Measurements from ENCODE around the gene KIT.
"Not testable (repeated sequence)": the region's sequence is repeated elsewhere in the genome, so short reads cannot be mapped to it uniquely, and the experiment has no call there.

The KIT gene

GRCh38 chr4:54657551-54658251 is at the start of gene KIT:
TSS of gene KIT (plus strand) at chr4:54657957. CDS start at chr4:54658015, 58 bp downstream.
- no peak for DNase-seq (ENCODE audit: low read depth in 2 of 2)

GRCh38 chr4:54609310-54609709 is 48.4 kb upstream of the KIT start:
- no peak for DNase-seq (ENCODE audit: low read depth in 2 of 2)

- no peak for DNase-seq (ENCODE audit: low read depth in 2 of 2)
Measured at GRCh38 chr4:54614149-54614548, 43.6 kb upstream of the KIT start.

GRCh38 chr4:54620773-54621172 is 37.0 kb upstream of the KIT start:
- no peak for DNase-seq (ENCODE audit: low read depth in 2 of 2)

GRCh38 chr4:54625391-54625790 is 32.4 kb upstream of the KIT start:
- no peak for DNase-seq (ENCODE audit: low read depth in 2 of 2)

GRCh38 chr4:54626113-54626512 is 31.6 kb upstream of the KIT start:
- no peak for DNase-seq (ENCODE audit: low read depth in 2 of 2)

GRCh38 chr4:54632537-54632936 is 25.2 kb upstream of the KIT start:
- DNase-seq (ENCODE audit: low read depth in 2 of 2), result no peak

GRCh38 chr4:54633102-54633740 is 24.5 kb upstream of the KIT start:
- not testable (repeated sequence) for DNase-seq (ENCODE audit: low read depth in 2 of 2)

- no peak for DNase-seq (ENCODE audit: low read depth in 2 of 2)
Measured at GRCh38 chr4:54635318-54635717, 22.4 kb upstream of the KIT start.

- DNase-seq (ENCODE audit: low read depth in 2 of 2), result no peak
Measured at GRCh38 chr4:54637325-54637724, 20.4 kb upstream of the KIT start.

GRCh38 chr4:54641101-54641500 is 16.7 kb upstream of the KIT start:
- DNase-seq (ENCODE audit: low read depth in 2 of 2), result not testable (repeated sequence)

- DNase-seq (ENCODE audit: low read depth in 2 of 2), result no peak
Measured at GRCh38 chr4:54643172-54643571, 14.6 kb upstream of the KIT start.

- no peak for DNase-seq (ENCODE audit: low read depth in 2 of 2)
Measured at GRCh38 chr4:54643958-54644751, 13.6 kb upstream of the KIT start.

- no peak for DNase-seq (ENCODE audit: low read depth in 2 of 2)
Measured at GRCh38 chr4:54645830-54646229, 11.9 kb upstream of the KIT start.

- no peak for DNase-seq (ENCODE audit: low read depth in 2 of 2)
Measured at GRCh38 chr4:54647070-54647469, 10.7 kb upstream of the KIT start.

- DNase-seq (ENCODE audit: low read depth in 2 of 2), result no peak
Measured at GRCh38 chr4:54651050-54651449, 6.7 kb upstream of the KIT start.

- no peak for DNase-seq (ENCODE audit: low read depth in 2 of 2)
Measured at GRCh38 chr4:54654753-54655152, 3.0 kb upstream of the KIT start.

- no peak for DNase-seq (ENCODE audit: low read depth in 2 of 2)
Measured at GRCh38 chr4:54657185-54657550, 589 bp upstream of the KIT start.

GRCh38 chr4:54658252-54659093 is 716 bp downstream of the KIT start:
- no peak for DNase-seq (ENCODE audit: low read depth in 2 of 2)

GRCh38 chr4:54659313-54659712 is 1.6 kb downstream of the KIT start:
- no peak for DNase-seq (ENCODE audit: low read depth in 2 of 2)

- DNase-seq (ENCODE audit: low read depth in 2 of 2), result no peak
Measured at GRCh38 chr4:54659749-54660535, 2.2 kb downstream of the KIT start.

Data from stimulated activated CD8-positive, alpha-beta memory T cell treated with anti-CD3 and anti-CD28 coated beads, Interleukin-15, amount 100 ng/mL, for 4 hours (primary cell).